Frontal cortex (tissue), 4 donors: Measurements from ENCODE around the gene EVI5L. TPM values are rescaled to one million over a fixed set of nuclear protein-coding genes. Genes with fewer than 3 reads are reported as not detected.
"Not testable (repeated sequence)": the region's sequence is repeated elsewhere in the genome, so short reads cannot be mapped to it uniquely, and the experiment has no call there.

Experiments used
- DNase-seq, 2 donors: peaks; one replicate each; pipeline ENCODE4 v3.0.0; 2012; ENCODE audit warnings: low spot score in 2 of 2
- FAIRE-seq: peaks from 2 replicates; lab custom pipeline; 2012; peaks lifted over from hg19 to GRCh38; lab: Jason Lieb, UNC
- total RNA-seq: library from RNA; depleted of rRNA; stranded (reverse); fragments of >200 nt; gene quantifications from one replicate; pipeline ENCODE4 v1.2.3, GENCODE V29; 2014
- donor health status: control.
- donor health status: control.
- donor health status: control.

Gene EVI5L
- total RNA-seq, 1 donor from 2014 or later: 47.7 TPM

- FAIRE-seq (no peak), DNase-seq (no peak)
Measured at GRCh38 chr19:7887408-7888144, 57.6 kb downstream of the EVI5L start.

GRCh38 chr19:7888145-7888825 is 58.3 kb downstream of the EVI5L start, which contains the start of gene LRRC8E:
LRRC8E (plus strand) TSS chr19:7888510; CDS start chr19:7895604, 7,094 bp downstream.
- FAIRE-seq: no peak
- no peak for DNase-seq

GRCh38 chr19:7888826-7889217 is 58.8 kb downstream of the EVI5L start:
- FAIRE-seq: no peak
- DNase-seq: no peak

- not testable (repeated sequence) for FAIRE-seq
Measured at GRCh38 chr19:7893362-7894101, 63.5 kb downstream of the EVI5L start.

GRCh38 chr19:7894612-7895309 is 64.7 kb downstream of the EVI5L start:
- no peak for DNase-seq
- no peak for FAIRE-seq

More at GRCh38 chr19:7893362-7894101, 63.5 kb downstream of the EVI5L start:
- DNase-seq: not testable (repeated sequence)

GRCh38 chr19:7895565-7895964 is 65.5 kb downstream of the EVI5L start:
- DNase-seq (no peak), FAIRE-seq (no peak)

- DNase-seq (no peak), FAIRE-seq (no peak)
Measured at GRCh38 chr19:7897292-7897691, 67.3 kb downstream of the EVI5L start.

- FAIRE-seq: no peak
- DNase-seq: no peak
Measured at GRCh38 chr19:7898967-7899366, 68.9 kb downstream of the EVI5L start.

- FAIRE-seq: no peak
- DNase-seq: no peak
Measured at GRCh38 chr19:7899751-7900378, 69.8 kb downstream of the EVI5L start.

GRCh38 chr19:7900401-7900870 is 70.4 kb downstream of the EVI5L start:
- DNase-seq (no peak), FAIRE-seq (no peak)

- no peak for FAIRE-seq
- DNase-seq: no peak
Measured at GRCh38 chr19:7900931-7901330, 70.9 kb downstream of the EVI5L start.

- no peak for DNase-seq
- FAIRE-seq: no peak
Measured at GRCh38 chr19:7901337-7901736, 71.3 kb downstream of the EVI5L start.

GRCh38 chr19:7902796-7903243 is 72.8 kb downstream of the EVI5L start:
- FAIRE-seq (no peak), DNase-seq (no peak)

GRCh38 chr19:7903244-7904073 is 73.4 kb downstream of the EVI5L start, which contains the start of gene MAP2K7:
MAP2K7 (plus strand) TSS chr19:7903877; CDS start chr19:7903945, 68 bp downstream.
- peak; percentile 81 for FAIRE-seq
- peak; percentile 100 for DNase-seq

GRCh38 chr19:7904074-7905020 is 74.3 kb downstream of the EVI5L start:
- FAIRE-seq: no peak
- peak; percentile 87 to 91 for DNase-seq

- DNase-seq: no peak
- no peak for FAIRE-seq
Measured at GRCh38 chr19:7905268-7905667, 75.2 kb downstream of the EVI5L start.

GRCh38 chr19:7905859-7906258 is 75.8 kb downstream of the EVI5L start:
- DNase-seq: no peak
- no peak for FAIRE-seq
